IMR-90 (cell line): Measurements from ENCODE around the gene CALR3.

Experiments used
- MAFK ChIP-seq: IDR thresholded peaks from 2 replicates; pipeline ENCODE4 v1.6.1; 2012; ENCODE audit warnings: low read depth, low read length, improper control_type of control experiment
- POLR2A ChIP-seq: IDR thresholded peaks from 2 replicates; pipeline ENCODE4 v1.6.1; 2012; ENCODE audit warnings: mild to moderate bottlenecking, low read depth, low read length
- RAD21 ChIP-seq: IDR thresholded peaks from 2 replicates; pipeline ENCODE4 v1.6.1; 2012; ENCODE audit warnings: low read length, improper control_type of control experiment
- RCOR1 ChIP-seq: IDR thresholded peaks from 2 replicates; pipeline ENCODE4 v1.6.1; 2012; ENCODE audit warnings: mild to moderate bottlenecking, low read length, improper control_type of control experiment; ENCODE audit not compliant: insufficient replicate concordance
- TF ChIP-seq, protein P1 (sequence below): fragments of 150-350 bp; IDR thresholded peaks from 2 replicates; pipeline ENCODE4 v1.6.1; 2016; ENCODE audit warnings: low read depth, mild to moderate bottlenecking, low read length, moderate library complexity, borderline replicate concordance
- TF ChIP-seq, protein P2 (sequence below): conservative IDR thresholded peaks from 2 replicates; pipeline ENCODE4 v1.5.1; 2012; ENCODE audit warnings: mild to moderate bottlenecking, low read depth, low read length, improper control_type of control experiment
- TF ChIP-seq, protein P3 (sequence below): fragments of 150-350 bp; IDR thresholded peaks from 2 replicates; pipeline ENCODE4 v1.6.1; 2017; ENCODE audit warnings: mild to moderate bottlenecking, antibody characterized with exemption, low read length, low read depth

GRCh38 chr19:16536130-16536529 is 40.2 kb upstream of the CALR3 start:
- TF ChIP-seq, protein P1, sequence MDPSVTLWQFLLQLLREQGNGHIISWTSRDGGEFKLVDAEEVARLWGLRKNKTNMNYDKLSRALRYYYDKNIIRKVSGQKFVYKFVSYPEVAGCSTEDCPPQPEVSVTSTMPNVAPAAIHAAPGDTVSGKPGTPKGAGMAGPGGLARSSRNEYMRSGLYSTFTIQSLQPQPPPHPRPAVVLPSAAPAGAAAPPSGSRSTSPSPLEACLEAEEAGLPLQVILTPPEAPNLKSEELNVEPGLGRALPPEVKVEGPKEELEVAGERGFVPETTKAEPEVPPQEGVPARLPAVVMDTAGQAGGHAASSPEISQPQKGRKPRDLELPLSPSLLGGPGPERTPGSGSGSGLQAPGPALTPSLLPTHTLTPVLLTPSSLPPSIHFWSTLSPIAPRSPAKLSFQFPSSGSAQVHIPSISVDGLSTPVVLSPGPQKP, result no peak
- TF ChIP-seq, protein P2, sequence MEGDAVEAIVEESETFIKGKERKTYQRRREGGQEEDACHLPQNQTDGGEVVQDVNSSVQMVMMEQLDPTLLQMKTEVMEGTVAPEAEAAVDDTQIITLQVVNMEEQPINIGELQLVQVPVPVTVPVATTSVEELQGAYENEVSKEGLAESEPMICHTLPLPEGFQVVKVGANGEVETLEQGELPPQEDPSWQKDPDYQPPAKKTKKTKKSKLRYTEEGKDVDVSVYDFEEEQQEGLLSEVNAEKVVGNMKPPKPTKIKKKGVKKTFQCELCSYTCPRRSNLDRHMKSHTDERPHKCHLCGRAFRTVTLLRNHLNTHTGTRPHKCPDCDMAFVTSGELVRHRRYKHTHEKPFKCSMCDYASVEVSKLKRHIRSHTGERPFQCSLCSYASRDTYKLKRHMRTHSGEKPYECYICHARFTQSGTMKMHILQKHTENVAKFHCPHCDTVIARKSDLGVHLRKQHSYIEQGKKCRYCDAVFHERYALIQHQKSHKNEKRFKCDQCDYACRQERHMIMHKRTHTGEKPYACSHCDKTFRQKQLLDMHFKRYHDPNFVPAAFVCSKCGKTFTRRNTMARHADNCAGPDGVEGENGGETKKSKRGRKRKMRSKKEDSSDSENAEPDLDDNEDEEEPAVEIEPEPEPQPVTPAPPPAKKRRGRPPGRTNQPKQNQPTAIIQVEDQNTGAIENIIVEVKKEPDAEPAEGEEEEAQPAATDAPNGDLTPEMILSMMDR, result no peak
- TF ChIP-seq, protein P3, sequence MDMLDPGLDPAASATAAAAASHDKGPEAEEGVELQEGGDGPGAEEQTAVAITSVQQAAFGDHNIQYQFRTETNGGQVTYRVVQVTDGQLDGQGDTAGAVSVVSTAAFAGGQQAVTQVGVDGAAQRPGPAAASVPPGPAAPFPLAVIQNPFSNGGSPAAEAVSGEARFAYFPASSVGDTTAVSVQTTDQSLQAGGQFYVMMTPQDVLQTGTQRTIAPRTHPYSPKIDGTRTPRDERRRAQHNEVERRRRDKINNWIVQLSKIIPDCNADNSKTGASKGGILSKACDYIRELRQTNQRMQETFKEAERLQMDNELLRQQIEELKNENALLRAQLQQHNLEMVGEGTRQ, result no peak
- TF ChIP-seq POLR2A, result no peak
- no peak for TF ChIP-seq RCOR1
- TF ChIP-seq RAD21, result no peak
- no peak for TF ChIP-seq MAFK
